Erythroblast (primary cell): Measurements from ENCODE around the gene PMPCA.

Source experiments
- GATA1 ChIP-seq: IDR thresholded peaks from 2 replicates; pipeline ENCODE4 v1.6.1; 2011; ENCODE audit warnings: low read depth, mild to moderate bottlenecking, control low read depth, low read length, moderate library complexity
- POLR2A ChIP-seq: IDR thresholded peaks from 2 replicates; pipeline ENCODE4 v1.6.1; 2011; ENCODE audit warnings: mild to moderate bottlenecking, low read length

DNA sequence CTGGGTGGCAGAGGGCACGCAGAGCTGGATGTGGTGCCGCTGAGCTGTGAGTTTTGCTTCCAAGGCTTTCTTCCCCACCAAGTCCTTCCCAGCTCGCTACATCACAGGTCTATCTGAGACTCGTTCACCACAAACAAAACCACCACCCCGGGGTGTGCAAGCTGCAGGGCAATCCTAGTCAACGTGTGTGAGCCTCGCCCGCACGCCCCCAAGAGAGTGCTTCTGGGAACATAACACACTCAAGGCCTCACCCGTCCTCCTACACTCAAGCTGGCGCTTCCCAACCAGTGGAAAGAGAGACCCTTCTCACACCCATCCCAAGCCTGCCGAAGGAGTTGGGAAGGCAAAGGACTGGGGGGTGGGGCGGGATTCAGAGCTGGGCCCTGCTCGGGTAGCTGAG, 21.1 kb upstream of the PMPCA start:
- TF ChIP-seq POLR2A (no peak), GATA1 (no peak)
